HG02885 (cell line): ENCODE results near the gene AGAP2.

Experiments used
- ATAC-seq: cut with Tn5 transposase; IDR thresholded peaks from one replicate; pipeline ENCODE4 v1.9.1; 2021; ENCODE audit warnings: mild to moderate bottlenecking; ENCODE audit not compliant: unreplicated experiment, poor library complexity

AGAP2 gene

DNA sequence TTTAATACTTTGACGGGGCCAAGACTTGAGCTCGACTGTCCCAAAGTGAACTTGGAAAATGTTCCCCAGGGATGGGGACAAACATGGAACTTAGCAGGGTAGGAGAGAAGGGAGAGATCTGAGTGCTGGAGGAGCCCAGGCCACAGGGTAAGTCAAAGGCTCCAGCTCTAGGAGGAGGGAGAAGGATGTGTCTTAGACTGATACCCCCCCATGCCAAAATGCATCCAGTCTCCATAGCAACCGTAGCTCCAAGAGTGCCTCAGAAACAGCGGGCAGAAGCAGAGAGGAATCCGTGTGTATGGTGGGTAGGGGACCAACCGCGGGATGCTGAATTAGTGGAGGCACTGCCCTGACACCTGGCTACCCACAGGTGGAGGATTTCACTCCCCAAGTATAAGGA lies 845 bp upstream of the AGAP2 start:
- no peak for ATAC-seq

DNA sequence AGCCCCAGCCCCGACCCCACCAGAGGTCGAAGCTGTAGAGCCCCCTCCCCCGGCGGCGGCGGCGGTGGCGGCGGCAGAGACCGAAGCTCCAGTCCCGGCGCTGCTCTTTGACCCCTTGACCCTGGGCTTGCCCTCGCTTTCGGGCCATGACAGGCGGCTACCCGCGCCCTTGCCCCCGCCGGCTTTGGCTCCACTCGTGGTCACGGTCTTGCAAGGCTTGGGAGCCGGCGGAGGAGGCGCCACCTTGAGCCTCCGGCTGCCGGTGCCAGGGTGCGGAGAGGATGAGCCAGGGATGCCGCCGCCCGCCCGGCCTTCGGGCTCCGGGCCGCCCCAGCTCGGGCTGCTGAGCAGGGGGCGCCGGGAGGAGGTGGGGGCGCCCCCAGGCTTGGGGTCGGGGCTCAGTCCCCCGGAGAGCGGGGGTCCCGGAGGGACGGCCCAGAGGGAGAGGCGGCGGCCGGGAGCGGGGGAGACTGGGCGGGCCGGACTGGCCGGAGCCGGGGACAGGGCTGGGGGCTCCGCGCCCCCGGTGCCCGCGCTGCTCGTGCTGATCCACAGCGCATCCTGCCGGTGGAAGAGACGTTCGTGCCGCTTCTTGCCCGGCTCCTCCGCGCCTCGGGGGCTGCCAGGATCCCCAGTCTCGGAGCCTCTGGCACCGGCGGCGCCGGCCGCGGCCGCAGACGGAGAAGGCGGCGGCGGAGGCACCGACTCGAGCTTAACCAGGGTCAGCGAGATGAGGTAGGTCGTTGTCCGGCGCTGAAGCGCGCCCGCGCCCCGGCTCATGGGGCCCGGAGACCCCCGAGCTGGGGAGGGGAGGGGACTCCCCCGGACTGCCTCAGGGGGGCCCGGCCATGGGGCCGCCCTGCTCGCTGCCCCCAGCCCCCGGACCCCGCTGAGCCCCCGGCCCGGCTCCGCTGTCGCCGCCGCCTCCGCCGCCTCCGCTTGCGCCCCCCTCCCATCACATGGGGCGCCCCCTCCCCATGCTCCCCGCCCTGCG lies 778 bp downstream of the AGAP2 start:
- no peak for ATAC-seq

DNA sequence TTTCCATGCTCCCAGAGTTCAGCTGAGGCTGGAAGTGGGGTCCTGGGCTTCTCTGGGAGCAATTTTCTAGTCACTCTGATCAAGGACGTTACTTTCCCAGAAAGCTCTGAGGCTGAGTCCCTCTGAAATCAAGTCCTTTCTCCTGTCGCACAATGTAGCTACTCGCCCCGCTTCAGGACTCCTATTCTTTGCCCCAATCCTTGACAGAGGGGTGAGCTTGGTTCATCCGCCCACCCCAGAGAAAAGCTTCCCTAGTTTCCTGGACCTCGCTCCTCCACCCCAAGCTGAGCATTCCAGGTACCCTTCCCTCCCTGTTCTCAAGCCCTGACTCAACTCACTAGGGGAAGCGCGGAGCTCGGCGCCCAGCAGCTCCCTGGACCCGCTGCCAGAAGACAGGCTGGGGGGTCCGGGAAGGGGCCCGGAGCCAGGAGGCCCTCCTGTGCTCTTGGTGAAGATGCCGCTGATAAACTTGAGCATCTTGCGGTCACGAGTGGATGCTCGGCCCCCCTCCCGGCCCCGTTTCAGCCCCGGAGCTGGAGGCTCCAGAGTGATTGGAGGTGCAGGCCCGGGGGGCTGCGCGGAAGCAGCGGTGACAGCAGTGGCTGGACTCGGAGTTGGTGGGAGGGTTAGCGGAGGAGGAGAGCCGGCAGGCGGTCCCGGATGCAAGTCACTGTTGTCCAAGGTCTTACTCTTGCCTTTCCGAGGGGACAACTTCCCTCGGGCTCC lies 1.6 kb downstream of the AGAP2 start:
- no peak for ATAC-seq

DNA sequence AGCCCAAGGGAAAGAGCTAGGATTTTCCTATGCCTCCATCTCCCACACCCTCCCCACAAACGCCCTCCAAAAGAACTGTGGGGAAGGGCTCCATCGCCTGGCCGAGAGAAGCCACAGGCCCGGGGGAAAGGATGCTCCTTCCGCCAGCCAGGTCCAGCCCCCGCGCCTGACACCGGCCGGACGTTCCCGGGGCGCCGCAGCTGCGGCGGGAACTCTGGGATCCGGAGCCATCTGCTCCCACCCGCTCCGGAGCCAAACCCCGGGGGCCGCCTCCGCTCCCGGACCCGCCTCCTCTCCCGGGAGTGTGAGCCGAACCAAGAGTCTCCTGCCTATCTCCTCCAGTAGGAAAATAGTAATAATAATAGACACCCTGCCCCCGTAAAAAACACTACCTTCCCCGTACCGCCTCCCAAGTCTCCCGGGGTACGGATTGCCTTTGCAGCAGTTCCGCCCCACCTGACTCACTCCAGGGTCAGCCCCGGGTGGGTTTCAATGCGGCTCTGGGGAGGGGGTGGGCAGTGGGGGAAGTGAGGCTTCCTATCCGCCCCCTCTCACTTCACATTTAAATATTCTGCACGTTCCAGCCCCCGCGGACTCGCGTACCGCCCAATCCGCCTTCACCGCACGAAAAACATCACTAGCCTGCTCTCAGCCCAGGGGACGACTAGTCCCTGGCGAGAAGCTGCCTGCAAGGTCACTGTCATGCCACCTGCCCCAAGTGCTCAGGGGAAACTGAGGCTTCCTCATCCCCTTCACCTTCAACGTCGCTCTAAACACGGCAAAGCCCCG lies 2.4 kb downstream of the AGAP2 start:
- no peak for ATAC-seq

DNA sequence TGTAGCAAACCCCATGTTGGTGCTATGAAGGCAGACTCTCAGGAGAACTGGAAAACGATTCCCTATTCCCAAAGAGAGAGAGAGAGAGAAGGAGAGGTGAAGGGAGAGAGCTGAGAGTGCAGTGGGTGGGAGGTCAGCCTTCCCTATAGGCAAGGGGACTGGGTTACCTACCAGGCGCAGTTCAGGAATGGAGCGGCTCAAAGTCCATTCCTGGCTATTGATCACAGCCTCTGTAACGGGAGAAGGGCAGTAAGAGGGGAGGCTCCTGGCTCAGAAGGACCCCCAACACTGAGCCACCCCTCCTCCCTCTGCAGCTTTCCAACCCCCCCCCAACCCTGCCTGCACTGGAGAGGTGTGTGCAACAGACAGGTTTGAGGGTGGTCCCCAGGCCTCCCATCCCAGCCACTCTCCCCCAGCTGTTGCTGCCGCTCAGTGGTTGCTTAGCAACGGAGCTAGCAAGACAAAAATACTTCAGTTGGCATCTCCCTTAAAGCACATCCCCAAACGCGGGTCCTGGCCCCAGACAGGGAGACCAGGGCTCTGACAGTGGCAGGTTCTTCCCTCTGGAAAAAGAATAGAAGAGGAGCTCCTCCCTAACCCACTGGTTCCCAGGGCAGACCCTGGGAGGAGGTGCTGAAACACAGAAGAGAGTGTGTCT lies 3.2 kb downstream of the AGAP2 start:
- no peak for ATAC-seq

DNA sequence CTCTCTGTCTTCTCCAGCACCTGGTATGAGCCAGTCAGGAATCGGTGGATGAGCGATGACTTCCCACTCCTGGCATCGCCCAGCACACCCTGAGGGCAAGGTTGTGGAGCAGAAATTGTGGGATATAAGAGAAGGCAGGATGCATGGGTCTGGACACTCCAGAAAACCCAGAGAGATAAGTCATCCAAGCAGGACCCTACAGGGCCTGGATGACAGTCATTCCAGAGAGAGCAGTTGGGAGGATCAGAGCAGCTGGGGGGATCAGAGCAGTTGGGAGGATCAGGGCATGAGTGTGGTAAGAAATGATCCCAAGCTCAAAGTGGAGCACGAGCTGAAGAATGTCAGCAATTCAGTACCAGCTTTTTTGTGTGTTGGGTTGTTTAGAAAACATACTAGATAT lies 4.0 kb downstream of the AGAP2 start:
- no peak for ATAC-seq

DNA sequence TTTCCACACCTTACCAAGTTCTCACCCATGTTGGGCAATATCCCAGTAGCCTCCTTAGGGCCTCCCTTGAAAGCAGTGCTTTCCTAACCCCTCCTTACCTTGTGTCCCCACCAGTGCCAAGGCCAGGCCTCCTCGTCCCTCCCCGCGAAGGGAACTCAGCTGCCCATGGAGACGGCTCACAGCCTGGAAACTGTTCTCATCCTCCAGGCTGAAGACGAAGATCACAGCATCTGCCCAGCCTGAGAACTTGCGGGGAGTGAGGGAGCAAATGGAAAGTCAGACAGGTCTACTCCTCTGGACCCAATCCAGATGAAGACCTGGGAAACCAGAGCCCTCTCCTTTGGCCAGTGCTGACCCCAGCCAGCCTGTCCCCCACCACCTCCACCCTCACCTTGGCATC lies 4.6 kb downstream of the AGAP2 start:
- no peak for ATAC-seq

DNA sequence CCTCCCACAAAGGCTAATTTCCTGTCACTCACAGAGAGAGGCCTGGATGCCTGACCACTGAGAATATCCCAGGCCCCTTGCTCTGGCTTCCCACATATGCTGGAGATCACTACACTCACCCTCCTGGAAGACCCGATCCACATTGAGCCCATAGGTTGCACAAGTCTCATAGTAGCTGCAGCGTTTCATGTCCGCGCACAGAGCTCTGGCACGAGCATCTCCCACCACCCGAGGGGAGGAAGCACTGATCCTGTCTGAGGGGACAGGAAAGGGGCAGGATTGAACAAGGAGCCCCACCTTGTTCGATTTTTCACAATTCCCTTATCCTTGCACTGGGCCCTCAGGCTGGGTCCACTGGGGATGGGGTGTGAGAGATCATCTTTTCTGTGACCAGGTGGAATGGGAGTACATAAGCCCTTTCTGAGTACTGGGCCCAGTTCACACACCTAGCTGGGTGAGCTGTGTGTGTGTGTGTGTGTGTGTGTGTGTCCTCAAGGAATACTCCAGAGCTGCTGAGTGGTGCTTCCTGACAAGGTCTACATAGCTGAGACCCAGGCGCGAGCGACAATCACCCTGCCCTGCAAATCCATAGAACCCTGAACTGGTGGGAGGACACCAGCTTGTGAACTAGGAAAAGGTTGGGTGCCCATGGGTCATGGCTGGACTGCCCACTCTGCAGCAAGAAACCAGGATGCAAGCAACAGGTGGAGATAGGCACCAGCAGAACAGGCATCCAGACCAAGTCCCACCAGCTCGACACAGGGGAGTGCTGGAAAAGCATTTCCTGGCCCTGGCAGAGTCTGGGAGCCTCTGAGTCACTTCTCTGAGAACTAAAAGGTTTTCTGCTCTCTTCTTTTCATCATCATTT lies 5.6 kb downstream of the AGAP2 start:
- ATAC-seq: no peak

DNA sequence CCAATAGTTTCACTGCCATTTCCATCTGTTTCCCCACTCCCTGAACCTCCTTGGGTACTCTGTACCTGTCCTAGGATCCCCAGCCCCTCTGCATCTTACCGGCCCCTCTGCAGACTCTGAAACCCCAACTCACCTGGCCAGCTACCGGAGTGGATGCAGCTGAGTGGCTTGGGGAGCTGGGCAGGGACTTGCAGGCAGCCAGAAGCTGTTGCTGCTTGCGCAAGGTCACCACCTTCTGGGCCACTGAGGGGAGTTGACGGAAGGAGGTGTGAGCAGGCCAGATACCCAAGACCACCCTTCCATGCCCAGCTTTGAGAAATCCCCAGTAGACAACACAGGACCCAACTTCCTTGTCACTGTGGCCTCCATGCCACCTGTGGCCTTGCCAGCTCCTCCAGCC lies 6.3 kb downstream of the AGAP2 start:
- ATAC-seq: no peak

DNA sequence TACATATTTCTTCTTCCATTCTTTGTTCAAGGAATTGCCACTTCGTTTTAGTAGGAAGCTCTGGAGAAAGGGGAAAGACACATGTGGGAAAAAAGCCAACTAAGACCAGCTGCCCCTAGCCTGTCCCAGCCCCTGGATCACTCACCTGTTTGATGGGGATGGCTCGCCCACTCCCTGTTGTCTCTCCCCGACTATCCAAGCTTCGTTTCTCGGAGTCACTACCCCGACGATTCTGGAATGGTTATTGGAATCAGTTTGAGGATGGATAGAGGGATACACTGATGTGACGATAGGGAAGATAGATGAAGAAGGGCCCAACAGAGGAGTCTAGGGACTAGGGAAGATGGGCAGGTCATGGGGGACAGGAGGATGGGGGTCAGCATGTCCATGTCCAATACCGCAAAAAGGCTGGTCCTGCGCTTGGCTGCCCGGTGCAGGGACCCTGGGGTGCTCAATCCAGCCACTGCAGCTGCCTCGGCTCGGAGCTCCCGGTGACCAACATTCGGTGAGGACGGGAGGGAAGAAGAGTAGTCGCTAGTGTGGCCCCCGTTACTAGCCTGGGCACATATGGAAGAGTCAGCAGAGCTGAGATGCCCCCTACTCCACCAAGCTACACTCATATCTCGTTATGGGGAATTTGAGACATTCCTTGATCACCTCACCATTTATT lies 7.0 kb downstream of the AGAP2 start:
- no peak for ATAC-seq

DNA sequence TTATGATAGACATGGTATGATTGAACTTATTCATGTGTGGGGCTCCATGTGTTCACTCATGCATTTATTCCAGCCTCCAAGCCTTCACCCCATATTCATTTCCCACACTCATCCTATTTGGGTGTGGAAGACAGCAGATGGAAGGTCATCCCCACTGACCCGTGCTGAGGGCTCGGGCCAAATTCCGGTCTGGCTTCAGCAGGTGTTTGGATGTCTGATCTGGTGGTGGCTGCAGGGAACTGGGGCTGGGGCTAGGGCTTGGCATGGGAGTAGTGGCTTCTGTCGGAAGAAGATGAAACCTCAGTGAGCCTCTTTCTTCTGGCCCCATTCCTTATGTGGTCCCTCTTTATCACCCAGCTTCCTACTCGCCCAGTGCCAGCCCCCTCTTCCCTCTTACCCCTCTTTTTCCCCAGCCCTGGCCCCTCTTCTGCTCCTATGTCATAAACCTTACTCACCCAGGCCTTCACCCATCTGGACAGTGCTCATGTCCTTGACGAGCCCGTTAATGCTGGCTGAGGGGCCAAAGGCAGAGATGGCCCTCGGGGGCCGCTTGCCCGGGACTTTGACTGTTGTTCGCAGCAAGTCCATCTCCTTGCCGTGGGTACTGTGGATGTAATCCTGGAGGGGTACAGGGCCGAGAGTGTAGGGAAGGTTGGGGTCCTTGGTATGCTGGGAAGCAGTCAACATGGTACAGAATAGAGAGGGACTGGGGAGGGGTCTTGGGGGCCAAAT lies 8.0 kb downstream of the AGAP2 start:
- ATAC-seq: no peak

DNA sequence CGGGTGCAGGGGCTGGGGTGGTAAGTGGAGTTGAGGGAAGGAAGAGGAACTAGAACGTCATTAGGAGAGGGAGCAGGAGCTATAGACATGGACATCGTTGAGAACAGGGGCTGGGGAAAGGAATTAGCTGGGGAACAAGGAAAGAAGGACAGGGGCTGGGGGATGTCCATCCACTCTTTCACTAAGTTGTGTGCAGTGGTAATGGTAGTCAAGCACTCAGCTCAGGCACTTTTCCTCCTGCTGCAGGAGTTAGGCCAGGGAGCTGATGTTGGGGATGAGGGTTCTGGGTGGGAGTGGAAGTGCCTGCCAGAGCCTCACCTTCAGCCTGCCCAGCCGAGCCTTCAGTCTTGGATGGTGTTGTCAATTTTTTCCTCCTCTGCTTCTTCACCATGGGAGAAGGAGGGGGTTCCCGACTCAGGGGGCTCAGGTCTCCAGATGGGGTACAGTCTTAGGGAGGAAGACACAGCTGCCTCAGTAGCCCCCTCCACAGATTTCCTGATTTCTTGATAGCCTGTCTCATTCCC lies 9.2 kb downstream of the AGAP2 start:
- ATAC-seq: no peak

DNA sequence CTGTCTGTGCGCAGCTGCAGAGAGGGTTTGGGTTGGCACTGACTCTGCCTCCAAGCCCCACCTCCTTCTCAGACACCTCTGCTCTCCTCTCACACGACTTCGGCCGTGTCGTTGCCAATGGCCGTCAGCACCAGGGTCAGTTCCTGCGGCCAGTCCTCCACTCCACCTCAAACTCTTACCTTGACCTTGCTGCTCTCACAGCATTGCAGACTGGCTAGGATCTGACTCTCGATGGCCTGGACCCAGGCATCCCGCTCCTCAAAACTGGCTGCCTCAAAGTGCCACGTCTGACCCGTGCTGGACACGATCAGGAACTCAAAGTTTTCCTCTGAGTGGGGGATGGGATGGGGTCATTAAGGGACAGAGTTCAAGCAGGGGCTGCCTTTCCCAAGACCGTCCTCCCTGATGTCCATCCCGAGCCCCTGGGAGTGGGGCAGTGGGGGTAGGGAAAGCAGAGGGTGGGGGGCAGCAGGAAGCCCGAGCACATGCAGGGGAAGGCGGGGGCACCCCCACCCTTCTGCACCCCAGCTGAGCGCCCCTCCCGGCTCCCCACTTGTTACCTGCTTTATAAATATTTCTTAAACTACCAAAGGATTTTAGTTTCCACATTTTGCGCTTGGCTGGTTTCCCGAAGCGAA lies 10.7 kb downstream of the AGAP2 start:
- ATAC-seq: no peak

DNA sequence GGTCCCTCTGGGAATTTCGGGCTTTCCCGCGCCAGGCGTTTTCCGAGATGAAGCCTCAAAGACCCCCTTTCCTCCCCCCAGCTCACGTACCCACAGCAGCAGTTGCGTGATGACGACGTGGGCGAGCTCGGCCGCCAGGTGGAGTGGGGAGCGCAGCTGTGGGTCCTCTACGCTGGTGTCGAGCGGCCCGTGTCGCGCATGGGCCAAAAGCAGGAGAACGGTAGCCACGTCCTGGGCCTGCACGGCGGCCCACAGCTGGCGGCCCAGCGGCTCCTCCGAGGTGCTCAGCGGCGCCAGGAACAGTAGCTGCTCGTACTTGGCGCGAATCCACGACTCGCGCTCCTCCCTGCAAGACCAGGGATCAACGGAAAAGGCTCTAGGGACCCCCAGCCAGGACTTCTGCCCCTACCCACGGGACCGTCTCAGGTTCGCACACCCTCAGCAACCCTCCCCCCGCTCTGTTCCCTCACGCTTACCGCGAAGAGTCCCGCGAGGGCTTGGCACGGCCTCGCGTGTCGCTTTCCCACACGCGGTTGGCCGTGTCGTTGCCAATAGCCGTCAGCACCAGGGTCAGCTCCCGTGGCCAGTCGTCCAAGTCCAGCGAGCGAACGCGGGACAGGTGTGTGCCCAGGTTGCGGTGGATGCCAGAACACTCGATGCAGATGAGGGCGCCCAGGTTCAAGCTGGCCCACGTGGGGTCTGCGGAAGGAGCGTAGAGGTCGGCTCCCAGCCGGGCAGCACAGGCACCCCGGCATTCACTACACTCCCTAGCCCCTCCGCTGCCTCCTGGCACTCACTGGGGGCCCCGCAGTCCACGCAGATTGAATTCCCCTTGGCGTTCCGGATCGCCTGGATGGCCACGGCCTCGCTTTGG lies 11.4 kb downstream of the AGAP2 start:
- peak; percentile 38 for ATAC-seq

DNA sequence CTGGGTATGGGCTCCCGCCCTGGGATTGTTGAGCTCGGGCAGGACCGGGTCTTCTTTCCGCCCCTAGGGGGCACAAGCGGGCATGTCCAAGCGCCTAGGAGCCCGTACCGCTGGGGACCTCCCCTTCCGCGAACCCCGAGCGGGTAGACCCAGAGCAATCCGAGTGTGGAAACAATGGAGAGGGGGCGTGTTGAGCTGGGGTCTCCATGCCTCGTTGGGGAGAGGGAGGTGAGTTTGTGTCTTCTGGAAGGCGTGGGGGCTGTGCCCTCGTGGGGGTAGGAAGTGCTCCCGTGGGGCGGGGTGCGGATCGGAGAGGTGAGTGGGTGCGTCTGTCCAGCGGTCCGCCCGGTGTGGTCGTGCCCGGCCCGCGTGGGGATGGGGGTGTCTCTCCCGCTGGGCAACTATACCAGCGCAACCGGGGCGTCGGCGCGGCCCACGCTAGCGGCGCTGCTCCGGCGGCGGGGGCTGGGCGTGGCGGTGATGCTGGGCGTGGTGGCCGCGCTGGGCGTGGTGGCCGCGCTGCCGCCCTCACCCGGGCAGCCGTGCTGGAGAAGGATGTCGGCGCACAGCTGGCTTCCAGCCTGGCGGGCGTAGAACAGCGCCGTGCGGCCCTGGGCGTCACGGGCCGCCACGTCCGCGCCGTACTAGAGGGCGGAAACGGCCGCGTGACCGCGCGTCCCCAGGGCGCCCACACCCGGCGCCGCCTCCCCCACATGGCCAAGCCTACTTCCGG lies 12.2 kb downstream of the AGAP2 start:
- peak; percentile 70 for ATAC-seq

DNA sequence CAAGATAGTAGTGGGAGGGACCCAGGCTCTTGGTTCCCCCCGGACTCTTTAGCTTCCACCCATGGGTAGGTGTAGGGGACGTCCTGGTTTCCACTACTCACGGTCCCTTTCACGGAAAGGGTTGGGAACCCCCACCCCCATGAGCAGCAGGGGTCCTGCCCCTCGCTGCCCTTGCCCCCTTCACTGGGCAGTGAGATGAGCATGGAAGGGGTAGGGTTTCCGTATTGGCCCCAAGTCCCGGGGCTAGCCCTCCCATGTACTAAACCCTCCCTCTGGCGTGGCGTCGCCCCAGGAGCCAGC lies 12.7 kb downstream of the AGAP2 start:
- ATAC-seq: no peak
